Natural killer cell treated with Interleukin-12 subunit alpha and Interleukin-12 subunit beta and Interleukin-15 and Interleukin-18, amount 100 ng/mL, for 72 hours (primary cell): ENCODE data around the gene RPRD1B. TPM values are rescaled to one million over a fixed set of nuclear protein-coding genes. Genes with fewer than 3 reads are reported as not detected.
"Not testable (repeated sequence)": the region's sequence is repeated elsewhere in the genome, so short reads cannot be mapped to it uniquely, and the experiment has no call there.

Experiments used
- ATAC-seq, 2 donors: fragments of 150-1000 bp; cut with Tn5 transposase in 1 of 2; sonication (Bioruptor Pico), chemical (Tn5 transposase) in 1 of 2; 2 replicates each; pipeline ENCODE4 v1.10.0; 2021
- DNase-seq: peaks from one replicate; pipeline ENCODE4 v3.0.0; 2022; ENCODE audit warnings: low spot score
- H3K27ac Mint-ChIP-seq, 2 donors: 1 replicate in 1 of 2; 2 replicates in 1 of 2; pipeline ENCODE4 v1.8.0; 2022; ENCODE audit warnings: mixed read lengths in 2 of 2, mild to moderate bottlenecking in 1 of 2, moderate library complexity in 1 of 2
- H3K27me3 Mint-ChIP-seq, 2 donors: 1 replicate in 1 of 2; 2 replicates in 1 of 2; pipeline ENCODE4 v1.8.0; 2022; ENCODE audit warnings: mixed read lengths in 2 of 2
- H3K36me3 Mint-ChIP-seq: one replicate; pipeline ENCODE4 v1.8.0; 2022; ENCODE audit warnings: mixed read lengths
- H3K4me1 Mint-ChIP-seq, 2 donors: 1 replicate in 1 of 2; 2 replicates in 1 of 2; pipeline ENCODE4 v1.8.0; 2022; ENCODE audit warnings: low read depth in 2 of 2, mixed read lengths in 2 of 2, mild to moderate bottlenecking in 1 of 2
- H3K4me3 Mint-ChIP-seq: one replicate; pipeline ENCODE4 v1.8.0; 2022; ENCODE audit warnings: mixed read lengths
- H3K9me3 Mint-ChIP-seq: 2 replicates; pipeline ENCODE4 v1.8.0; 2022; ENCODE audit warnings: mixed read lengths
- total RNA-seq, 2 donors: library from RNA; stranded (reverse); gene quantifications; one replicate each; pipeline ENCODE4 v1.2.3, GENCODE V29; 2022

The RPRD1B gene
- total RNA-seq, 2 donors from 2014 or later = 46.4 to 85.4 TPM

DNA sequence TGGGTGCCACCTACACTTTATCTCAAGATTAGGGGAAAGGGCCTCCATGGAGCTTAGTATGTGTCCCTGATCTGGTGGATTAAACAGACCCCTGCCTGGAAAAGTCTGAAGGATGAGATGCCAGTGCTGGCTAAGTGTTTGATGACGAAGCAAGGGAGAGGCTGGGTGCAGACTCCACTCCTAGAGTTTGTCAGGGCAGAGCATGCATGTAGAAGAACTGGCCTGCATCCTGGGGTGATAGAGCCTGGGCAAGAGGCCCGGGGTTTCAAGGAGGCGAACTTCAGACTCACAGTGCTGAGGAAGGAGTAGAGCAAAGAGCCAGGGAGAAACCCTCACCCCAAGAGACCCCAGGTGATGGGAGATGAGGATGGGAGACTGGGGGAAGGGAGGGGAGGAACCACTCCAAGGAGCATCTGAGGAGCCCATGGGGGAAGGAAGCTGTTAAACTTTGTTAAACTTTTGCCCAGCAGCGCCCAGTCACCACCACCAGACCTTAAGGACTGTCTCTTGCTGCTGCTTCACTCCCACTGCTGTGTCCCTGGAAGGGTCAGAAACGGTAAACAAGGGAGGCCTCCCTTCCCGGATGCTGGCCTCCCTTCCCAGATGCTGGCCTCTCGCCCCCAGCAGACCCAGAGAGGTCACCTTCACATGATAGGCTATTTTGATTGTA is 61.6 kb downstream of the RPRD1B start:
- DNase-seq (no peak), ATAC-seq (no peak)
- Mint-ChIP-seq H3K36me3 (peaks cover 8% of the 10 kb centered on the region), H3K9me3 (no peaks in the 10 kb centered on the region), H3K4me3 (peak overlapping the region; percentile 81), H3K27me3 (no peaks in the 10 kb centered on the region), H3K4me1 (peaks cover 42 to 51% of the 10 kb centered on the region in 2 donors), H3K27ac (peak overlapping the region; percentile 88 to 99)

DNA sequence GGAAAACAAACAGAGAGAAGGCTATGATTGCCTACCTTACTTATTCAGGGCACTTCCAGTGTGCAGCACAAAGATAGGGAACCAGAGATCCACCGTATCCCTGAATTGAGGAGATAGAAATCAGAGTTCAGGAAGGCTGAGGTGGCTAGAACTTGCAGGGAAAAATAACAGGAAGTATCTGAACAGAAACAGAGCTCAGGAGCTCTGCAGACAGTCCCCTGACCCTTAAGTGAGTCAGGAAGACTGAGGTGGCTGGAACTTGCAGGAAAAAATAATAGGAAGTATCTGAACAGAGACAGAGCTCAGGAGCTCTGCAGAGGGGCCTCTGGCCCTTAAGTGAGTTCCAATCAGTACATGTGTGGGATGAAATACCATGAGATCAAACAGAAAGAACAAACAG is 65.4 kb downstream of the RPRD1B start:
- no peaks in the 10 kb centered on the region for H3K9me3 Mint-ChIP-seq
- peaks cover 15% of the 10 kb centered on the region for H3K36me3 Mint-ChIP-seq
- H3K4me3 Mint-ChIP-seq = no peak overlapping the region
- H3K27ac Mint-ChIP-seq = peak overlapping the region in 1 of 2 donors; percentile 25
- H3K27me3 Mint-ChIP-seq = no peaks in the 10 kb centered on the region
- peaks cover 15 to 17% of the 10 kb centered on the region in 2 donors for H3K4me1 Mint-ChIP-seq
- ATAC-seq (no peak), DNase-seq (no peak)

DNA sequence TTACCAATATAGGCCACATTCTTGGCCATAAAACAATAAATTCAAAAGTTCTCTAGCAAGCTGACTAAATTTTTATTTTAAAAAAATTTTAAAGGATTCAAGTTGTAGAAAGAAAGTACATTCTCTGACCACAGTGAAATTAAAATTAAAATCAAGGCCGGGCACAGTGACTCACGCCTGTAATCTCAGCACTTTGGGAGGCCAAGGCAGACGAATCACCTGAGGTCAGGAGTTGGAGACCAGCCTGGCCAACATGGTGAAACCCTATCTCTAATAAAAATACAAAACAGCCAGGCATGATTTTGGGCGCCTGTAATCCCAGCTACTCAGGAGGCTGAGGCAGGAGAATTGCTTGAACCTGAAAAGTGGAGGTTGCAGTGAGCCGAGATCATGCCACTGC is 68.7 kb downstream of the RPRD1B start:
- not testable (repeated sequence) for H3K4me1 Mint-ChIP-seq, H3K27ac Mint-ChIP-seq, H3K4me3 Mint-ChIP-seq, H3K27me3 Mint-ChIP-seq, H3K36me3 Mint-ChIP-seq, ATAC-seq, DNase-seq, H3K9me3 Mint-ChIP-seq

DNA sequence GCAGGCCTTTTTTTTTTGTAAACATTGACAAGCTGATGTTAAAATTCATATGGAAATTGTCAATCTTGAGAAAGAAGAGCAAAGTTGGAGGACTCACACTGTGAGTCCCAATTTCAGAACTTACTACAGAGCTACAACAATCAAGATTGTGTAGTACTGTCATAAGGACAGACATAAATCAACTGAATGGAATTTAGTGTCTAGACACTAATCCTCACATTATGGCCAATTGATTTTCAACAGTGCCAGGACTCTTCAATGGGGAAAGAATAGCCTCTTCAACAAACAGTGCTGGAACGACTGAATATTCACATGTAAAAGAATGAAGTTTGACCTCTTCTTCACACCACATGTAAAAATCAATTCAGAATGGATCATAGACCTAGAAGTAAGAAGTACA is 70.7 kb downstream of the RPRD1B start:
- no peak overlapping the region for H3K27ac Mint-ChIP-seq
- no peak for DNase-seq
- ATAC-seq = no peak
- no peak overlapping the region for H3K4me3 Mint-ChIP-seq
- no peaks in the 10 kb centered on the region for H3K9me3 Mint-ChIP-seq
- H3K36me3 Mint-ChIP-seq = peaks cover 9% of the 10 kb centered on the region
- no peaks in the 10 kb centered on the region for H3K4me1 Mint-ChIP-seq
- no peaks in the 10 kb centered on the region for H3K27me3 Mint-ChIP-seq

DNA sequence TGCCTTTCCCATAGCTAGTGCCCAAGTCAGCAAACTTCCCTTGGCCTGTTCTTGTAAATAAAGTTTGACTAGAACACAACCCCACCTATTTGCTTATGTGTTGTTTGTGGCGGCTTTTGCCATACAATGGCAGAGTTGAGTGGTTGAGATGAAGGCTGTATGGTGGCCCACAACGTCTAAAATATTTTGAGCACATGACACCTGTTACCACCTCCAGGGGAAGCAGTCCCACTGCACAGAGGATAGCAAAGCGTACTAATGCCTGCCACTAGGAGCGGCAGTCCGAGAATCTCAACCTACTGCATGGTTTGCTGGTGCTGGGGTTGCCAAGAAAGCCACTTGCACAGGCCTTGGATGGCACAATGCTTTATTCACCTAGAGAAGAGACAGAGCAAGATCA is 72.9 kb downstream of the RPRD1B start:
- no peaks in the 10 kb centered on the region for H3K4me1 Mint-ChIP-seq
- H3K4me3 Mint-ChIP-seq = no peak overlapping the region

DNA sequence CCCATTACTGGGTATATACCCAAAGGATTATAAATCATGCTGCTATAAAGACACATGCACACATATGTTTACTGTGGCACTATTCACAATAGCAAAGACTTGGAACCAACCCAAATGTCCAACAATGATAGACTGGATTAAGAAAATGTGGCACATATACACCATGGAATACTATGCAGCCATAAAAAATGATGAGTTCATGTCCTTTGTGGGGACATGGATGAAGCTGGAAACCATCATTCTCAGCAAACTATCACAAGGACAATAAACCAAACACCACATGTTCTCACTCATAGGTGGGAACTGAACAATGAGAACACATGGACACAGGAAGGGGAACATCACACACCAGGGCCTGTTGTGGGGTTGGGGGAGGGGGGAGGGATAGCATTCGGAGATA is 73.8 kb downstream of the RPRD1B start:
- not testable (repeated sequence) for H3K36me3 Mint-ChIP-seq, H3K4me3 Mint-ChIP-seq, H3K27ac Mint-ChIP-seq, ATAC-seq, DNase-seq, H3K9me3 Mint-ChIP-seq, H3K4me1 Mint-ChIP-seq, H3K27me3 Mint-ChIP-seq

More for the DNA sequence above, 72.9 kb downstream of the RPRD1B start:
- Mint-ChIP-seq H3K36me3 (no peaks in the 10 kb centered on the region), H3K27me3 (no peaks in the 10 kb centered on the region), H3K9me3 (no peaks in the 10 kb centered on the region), H3K27ac (no peak overlapping the region)
- DNase-seq (no peak), ATAC-seq (no peak)

DNA sequence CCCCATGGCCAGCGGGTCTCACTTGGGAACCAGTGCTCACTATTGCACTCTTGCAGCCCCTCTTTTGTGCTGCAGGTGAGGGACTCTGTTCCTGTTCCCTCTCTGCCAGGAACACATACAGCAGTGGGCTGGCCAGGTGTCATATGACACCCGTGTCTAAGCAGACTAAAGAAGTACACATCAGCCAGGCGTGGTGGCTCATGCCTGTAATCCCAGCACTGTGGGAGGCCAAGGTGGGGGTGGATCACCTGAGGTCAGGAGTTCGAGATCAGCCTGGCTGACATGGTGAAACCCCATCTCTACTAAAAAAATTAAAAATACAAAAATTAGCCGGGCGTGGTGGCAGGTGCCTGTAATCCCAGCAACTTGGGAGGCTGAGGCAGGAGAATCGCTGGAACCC is 74.4 kb downstream of the RPRD1B start:
- H3K36me3 Mint-ChIP-seq, H3K27ac Mint-ChIP-seq, H3K4me1 Mint-ChIP-seq, DNase-seq, H3K4me3 Mint-ChIP-seq, H3K27me3 Mint-ChIP-seq, ATAC-seq, H3K9me3 Mint-ChIP-seq: not testable (repeated sequence)

DNA sequence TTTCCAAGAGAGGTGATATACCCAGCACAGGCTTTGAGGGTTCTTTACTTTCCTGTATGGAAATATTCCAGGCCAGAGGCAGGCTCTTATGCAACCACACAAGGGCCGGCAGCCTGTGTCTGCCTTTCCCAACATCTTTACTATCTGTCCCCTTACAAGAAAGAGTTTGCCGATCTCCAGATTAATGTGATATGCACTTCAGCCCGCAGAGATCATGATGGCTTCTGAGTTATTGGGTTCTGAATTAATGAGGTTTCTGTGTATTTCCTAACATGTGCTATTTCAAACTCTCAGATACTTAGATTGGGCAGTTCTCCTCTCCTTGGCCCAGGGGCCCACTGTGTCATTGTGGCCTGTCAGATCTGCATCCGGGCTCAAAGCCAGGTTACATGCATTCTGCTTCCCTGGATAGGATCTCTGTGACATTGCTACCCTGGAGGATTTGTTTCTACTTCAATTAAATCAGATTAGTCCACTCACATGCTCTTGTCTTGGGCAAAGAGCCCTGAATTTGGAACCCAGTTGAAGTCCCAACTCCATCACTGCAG is 75.0 kb downstream of the RPRD1B start:
- DNase-seq (no peak), ATAC-seq (peak in 1 of 2 donors; percentile 48)
- Mint-ChIP-seq H3K9me3 (no peaks in the 10 kb centered on the region), H3K36me3 (no peaks in the 10 kb centered on the region), H3K27ac (no peak overlapping the region), H3K4me3 (no peak overlapping the region), H3K27me3 (no peaks in the 10 kb centered on the region), H3K4me1 (peaks cover 0 to 1% of the 10 kb centered on the region in 2 donors)

DNA sequence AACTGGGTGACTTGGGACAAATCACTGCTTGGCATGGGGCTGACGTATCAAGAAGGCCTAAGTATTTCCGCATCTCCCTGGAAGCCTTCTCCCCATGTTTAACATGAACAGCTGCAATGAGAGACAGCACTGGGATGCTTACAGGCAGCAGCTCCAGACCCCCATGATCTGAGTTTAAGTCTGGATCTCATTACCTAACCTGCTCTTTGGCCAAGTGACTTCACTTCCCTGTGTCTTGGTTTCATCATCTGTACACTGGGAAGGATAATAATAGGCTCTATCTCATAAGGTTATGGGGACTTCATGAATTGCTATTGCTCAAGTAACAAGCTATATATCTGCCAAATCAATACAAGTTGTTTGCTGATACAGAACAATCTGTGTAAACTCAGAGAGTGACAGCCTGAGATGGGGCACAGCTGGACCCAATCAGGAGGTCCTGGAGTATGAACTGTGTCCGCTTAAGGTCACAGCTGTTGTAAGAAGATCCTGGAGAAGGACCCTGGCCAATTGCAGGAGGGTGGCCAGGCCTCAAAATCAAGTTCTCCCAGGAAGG is 75.5 kb downstream of the RPRD1B start:
- no peak for DNase-seq

DNA sequence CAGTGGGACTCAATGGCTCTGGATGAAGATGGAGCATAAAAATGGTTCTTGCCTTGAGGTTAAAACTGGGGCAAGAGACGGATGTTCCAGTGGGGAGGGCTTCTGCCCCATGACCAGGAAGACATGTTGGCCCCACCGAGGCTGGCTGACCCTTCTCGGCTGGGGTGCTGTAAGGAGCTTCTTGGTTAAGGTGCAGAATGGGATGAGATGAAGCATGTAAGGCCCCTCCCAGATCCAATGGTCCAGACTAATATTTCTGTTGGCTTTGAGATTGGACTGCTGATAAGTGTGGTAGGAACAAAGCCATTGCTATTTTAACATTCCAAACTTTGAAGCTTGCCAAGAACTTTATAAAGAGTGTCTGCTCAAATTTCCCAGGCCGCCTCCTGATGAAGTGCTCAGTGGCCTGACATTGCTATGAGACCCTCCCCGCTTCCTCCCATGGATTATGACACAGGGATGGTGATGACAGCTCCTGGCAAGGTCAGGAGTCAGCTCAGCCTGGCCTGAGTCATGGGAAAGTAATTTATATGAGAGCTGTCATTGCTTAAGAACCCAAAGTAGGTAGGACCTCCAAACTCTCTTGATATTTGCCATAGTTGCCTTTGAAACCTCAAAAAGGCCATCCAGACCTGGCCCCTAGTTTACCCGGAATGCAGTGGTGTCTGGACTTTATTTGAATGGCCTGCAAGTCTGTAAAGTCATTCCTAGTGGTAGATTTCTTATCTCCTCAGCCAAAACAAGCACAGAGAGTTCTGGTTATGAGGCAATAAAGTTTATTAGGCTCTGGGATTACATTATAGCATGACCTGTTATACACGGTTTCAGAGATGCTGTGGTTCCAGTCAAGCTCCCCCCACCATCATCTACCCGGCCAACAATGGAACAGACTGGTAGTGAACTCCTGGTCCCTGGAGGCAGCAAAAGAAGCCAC is 76.3 kb downstream of the RPRD1B start:
- no peaks in the 10 kb centered on the region for H3K9me3 Mint-ChIP-seq
- no peak for DNase-seq
- H3K36me3 Mint-ChIP-seq = no peaks in the 10 kb centered on the region
- H3K27ac Mint-ChIP-seq = peak overlapping the region in 1 of 2 donors; percentile 30
- peaks cover 0 to 3% of the 10 kb centered on the region in 2 donors for H3K4me1 Mint-ChIP-seq
- ATAC-seq = no peak
- H3K4me3 Mint-ChIP-seq = no peak overlapping the region
- no peaks in the 10 kb centered on the region for H3K27me3 Mint-ChIP-seq

More for the DNA sequence above, 75.5 kb downstream of the RPRD1B start:
- Mint-ChIP-seq H3K27me3 (no peaks in the 10 kb centered on the region), H3K9me3 (no peaks in the 10 kb centered on the region), H3K4me1 (peaks cover 0 to 3% of the 10 kb centered on the region in 2 donors), H3K27ac (peak overlapping the region in 1 of 2 donors; percentile 30), H3K4me3 (no peak overlapping the region), H3K36me3 (no peaks in the 10 kb centered on the region)
- no peak for ATAC-seq

DNA sequence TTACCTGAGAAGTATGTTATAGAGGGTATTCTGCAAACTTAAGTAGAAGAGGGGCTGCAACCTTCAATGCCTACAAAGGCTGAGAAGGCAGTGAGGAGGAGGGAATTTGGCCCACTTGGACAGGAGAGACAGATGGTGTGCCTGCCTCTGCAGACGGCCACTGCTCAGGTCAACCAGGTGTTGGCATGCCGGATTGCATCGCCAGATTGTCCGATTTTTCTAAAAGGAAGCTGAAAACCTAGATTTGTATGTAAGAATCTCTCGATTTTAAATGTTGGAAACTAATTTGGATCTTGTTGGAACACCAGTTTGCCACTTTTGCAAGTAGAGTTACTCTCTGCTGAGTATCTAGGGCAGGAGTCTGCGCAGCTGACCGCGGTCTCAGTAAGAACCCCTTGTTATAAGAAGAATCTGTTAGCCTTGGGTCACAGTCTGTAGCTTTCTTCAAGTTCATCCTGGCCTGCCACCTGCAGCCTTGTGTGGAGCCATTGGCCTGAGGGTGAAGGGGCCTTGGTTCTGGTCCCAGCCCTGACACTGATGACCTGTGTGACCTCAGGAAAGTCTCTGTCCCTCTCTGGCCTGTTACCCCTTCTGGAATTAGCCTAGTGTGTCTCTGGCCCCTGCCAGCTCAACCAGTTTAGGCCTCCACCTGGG is 77.1 kb downstream of the RPRD1B start:
- no peaks in the 10 kb centered on the region for H3K36me3 Mint-ChIP-seq
- no peaks in the 10 kb centered on the region for H3K27me3 Mint-ChIP-seq
- H3K27ac Mint-ChIP-seq = no peak overlapping the region
- ATAC-seq (no peak), DNase-seq (no peak)
- H3K4me3 Mint-ChIP-seq = no peak overlapping the region
- H3K9me3 Mint-ChIP-seq = no peaks in the 10 kb centered on the region
- H3K4me1 Mint-ChIP-seq = peaks cover 0 to 3% of the 10 kb centered on the region in 2 donors

DNA sequence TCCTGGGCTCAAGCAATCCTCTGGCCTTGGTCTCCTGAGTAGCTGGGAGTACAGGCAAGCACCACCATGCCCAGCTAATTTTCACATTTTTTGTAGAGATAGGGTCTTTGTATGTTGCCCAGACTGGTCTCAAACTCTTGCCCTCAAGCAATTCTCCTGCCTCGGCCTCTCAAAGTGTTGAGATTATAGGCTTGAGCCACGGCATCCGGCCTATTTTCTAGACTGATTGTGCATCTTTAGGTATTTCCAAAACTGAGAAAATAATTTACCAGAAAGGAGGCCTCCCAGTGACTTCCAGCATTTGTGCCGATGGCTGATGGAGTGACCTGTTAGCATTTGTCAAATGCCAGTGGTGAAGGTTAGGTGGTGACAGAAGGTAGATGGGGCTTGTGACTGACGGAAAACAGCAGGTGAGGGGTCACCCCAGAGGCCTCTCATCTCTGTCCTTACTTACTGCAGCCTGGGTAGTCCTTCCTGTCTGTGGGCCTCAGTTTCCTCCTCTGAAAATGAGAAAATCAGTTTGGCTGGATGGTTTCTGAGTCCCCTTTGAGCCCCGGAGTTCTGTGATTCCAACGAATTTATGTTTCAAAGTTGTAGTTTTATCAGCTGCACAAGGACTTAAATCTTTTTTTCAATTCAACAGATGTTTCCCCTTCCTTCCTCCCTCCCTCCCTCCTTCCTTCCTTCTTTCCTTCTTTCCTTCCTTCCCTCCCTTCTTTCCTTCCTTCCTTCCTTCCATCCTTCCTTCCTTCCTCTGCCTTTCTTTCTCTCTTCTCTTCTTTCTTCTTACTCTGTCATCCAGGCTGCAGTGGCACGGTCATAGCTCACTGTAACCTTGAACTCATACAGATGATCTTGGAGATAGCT is 78.1 kb downstream of the RPRD1B start:
- H3K27ac Mint-ChIP-seq = no peak overlapping the region
- no peaks in the 10 kb centered on the region for H3K27me3 Mint-ChIP-seq
- ATAC-seq = no peak

More for the DNA sequence above, 78.1 kb downstream of the RPRD1B start:
- H3K4me1 Mint-ChIP-seq = peaks cover 0 to 3% of the 10 kb centered on the region in 2 donors
- no peak for DNase-seq
- no peaks in the 10 kb centered on the region for H3K36me3 Mint-ChIP-seq
- no peaks in the 10 kb centered on the region for H3K9me3 Mint-ChIP-seq
- no peak overlapping the region for H3K4me3 Mint-ChIP-seq
